H1 (cell line): ENCODE data around the gene OPRD1. TPM values are rescaled to one million over a fixed set of nuclear protein-coding genes. Genes with fewer than 3 reads are reported as not detected.
A peak's percentile ranks its signal among the peaks of the same experiment; 100 is the strongest.
"Not testable (repeated sequence)": the region's sequence is repeated elsewhere in the genome, so short reads cannot be mapped to it uniquely, and the experiment has no call there.

Experiments
- CTCF ChIA-PET: fragments of 300-600 bp; sonication (Branson Sonifier 250); formaldehyde crosslinking; loops from one replicate; lab custom pipeline; 2021; ENCODE audit not compliant: partially characterized antibody; lab: Charles Lee
- POLR2A ChIA-PET: fragments of 300-600 bp; sonication (Branson Sonifier 250); formaldehyde crosslinking; loops from one replicate; lab custom pipeline; 2021; ENCODE audit warnings: inconsistent platforms; ENCODE audit not compliant: partially characterized antibody; lab: Charles Lee
- DNase-seq, 2 experiments: peaks; one replicate each; pipeline versions ENCODE4 v3.0.0 to v3.0.0-alpha.2; 2010 to 2022; ENCODE audit warnings: low spot score in 2 of 2, low read depth in 1 of 2, mixed read lengths in 1 of 2
- FAIRE-seq: peaks from 2 replicates; lab custom pipeline; 2011; peaks lifted over from hg19 to GRCh38; lab: Jason Lieb, UNC
- H2AFZ ChIP-seq: 2 replicates; pipeline ENCODE4 v1.8.1; 2012; ENCODE audit warnings: low read length, inconsistent platforms
- H2AK5ac ChIP-seq: 2 replicates; pipeline ENCODE4 v1.6.1; 2013; ENCODE audit warnings: low read depth, low read length
- H2BK120ac ChIP-seq: replicated peaks from 2 replicates; pipeline ENCODE3; 2013; ENCODE audit warnings: low read depth, low read length, inconsistent platforms
- H2BK12ac ChIP-seq: 2 replicates; pipeline ENCODE4 v1.6.1; 2013; ENCODE audit warnings: low read depth, low read length
- H2BK15ac ChIP-seq: 2 replicates; pipeline ENCODE4 v1.6.1; 2013; ENCODE audit warnings: low read length
- H2BK20ac ChIP-seq: 2 replicates; pipeline ENCODE4 v1.6.1; 2013; ENCODE audit warnings: low read length
- H2BK5ac ChIP-seq: 2 replicates; pipeline ENCODE4 v1.6.1; 2013; ENCODE audit warnings: low read depth, low read length
- H3K14ac ChIP-seq: 2 replicates; pipeline ENCODE4 v1.6.1; 2013; ENCODE audit warnings: inconsistent platforms; ENCODE audit not compliant: insufficient read length
- H3K18ac ChIP-seq: 2 replicates; pipeline ENCODE4 v1.6.1; 2013; ENCODE audit warnings: low read length; ENCODE audit errors: extremely low read depth
- H3K23ac ChIP-seq: 2 replicates; pipeline ENCODE4 v1.6.1; 2013; ENCODE audit warnings: inconsistent platforms; ENCODE audit not compliant: insufficient read length
- H3K23me2 ChIP-seq: 2 replicates; pipeline ENCODE4 v1.6.1; 2013; ENCODE audit warnings: low read depth, low read length
- H3K27ac ChIP-seq: 2 replicates; pipeline ENCODE4 v1.6.1; 2011; ENCODE audit warnings: low read depth, low read length, inconsistent platforms
- H3K27me3 ChIP-seq, 4 experiments: replicated peaks in 1 of 4; 1 replicate in 1 of 4; 2 replicates in 3 of 4; pipeline versions ENCODE4 v1.6.1 to v1.8.1; 2011 to 2013; ENCODE audit warnings: low read length in 3 of 4, mild to moderate bottlenecking in 3 of 4, inconsistent platforms in 2 of 4, mixed read lengths in 2 of 4, moderate library complexity in 1 of 4; ENCODE audit not compliant: control insufficient read depth in 3 of 4, insufficient read depth in 3 of 4; ENCODE audit errors: extremely low read depth in 1 of 4
- H3K36me3 ChIP-seq, 4 experiments: 2 replicates each; pipeline versions ENCODE4 v1.6.1 to v1.8.1; 2011 to 2013; ENCODE audit warnings: mild to moderate bottlenecking in 4 of 4, low read length in 3 of 4, moderate library complexity in 2 of 4, control low read depth in 1 of 4, inconsistent platforms in 1 of 4; ENCODE audit not compliant: insufficient read depth in 4 of 4, control insufficient read depth in 2 of 4
- H3K4ac ChIP-seq: replicated peaks from 2 replicates; pipeline ENCODE3; 2013; ENCODE audit warnings: low read length, low read depth, mixed read lengths, inconsistent platforms; ENCODE audit not compliant: insufficient read length
- H3K4me1 ChIP-seq, 4 experiments: replicated peaks in 1 of 4; 1 replicate in 1 of 4; 2 replicates in 3 of 4; pipeline versions ENCODE4 v1.6.1 to v1.8.1; 2011 to 2013; ENCODE audit warnings: low read length in 3 of 4, inconsistent platforms in 2 of 4, mixed read lengths in 1 of 4; ENCODE audit not compliant: insufficient read depth in 4 of 4, control insufficient read depth in 3 of 4
- H3K4me2 ChIP-seq, 2 experiments: 2 replicates each; pipeline versions ENCODE4 v1.6.1 to v1.8.1; 2011 to 2013; ENCODE audit warnings: low read depth in 2 of 2, low read length in 2 of 2, control low read depth in 1 of 2, inconsistent platforms in 1 of 2, mild to moderate bottlenecking in 1 of 2; ENCODE audit not compliant: insufficient read depth in 1 of 2
- H3K4me3 ChIP-seq, 4 experiments: fragments of 200-600, 300-600 bp in 1 of 4; sonication (generic), shearing (Covaris generic), sonication (Bioruptor Twin) in 1 of 4; 2 replicates each; pipeline versions ENCODE4 v1.5.1 to v1.8.1; 2011 to 2016; ENCODE audit warnings: low read length in 4 of 4, low read depth in 3 of 4, control low read depth in 2 of 4, inconsistent platforms in 2 of 4, mild to moderate bottlenecking in 2 of 4, mixed read lengths in 1 of 4, moderate library complexity in 1 of 4; ENCODE audit not compliant: insufficient read depth in 2 of 4; ENCODE audit errors: extremely low read depth in 1 of 4
- H3K56ac ChIP-seq: replicated peaks from 2 replicates; pipeline ENCODE3; 2013; ENCODE audit warnings: low read depth, mild to moderate bottlenecking, mixed read lengths, low read length, inconsistent platforms; ENCODE audit not compliant: insufficient read length
- H3K79me1 ChIP-seq: 2 replicates; pipeline ENCODE4 v1.6.1; 2013; ENCODE audit warnings: low read depth, low read length, control low read depth
- H3K79me2 ChIP-seq, 2 experiments: 2 replicates each; pipeline versions ENCODE4 v1.6.1 to v1.8.1; 2012 to 2013; ENCODE audit warnings: low read length in 2 of 2, mild to moderate bottlenecking in 2 of 2, inconsistent platforms in 1 of 2; ENCODE audit not compliant: insufficient read depth in 2 of 2, control insufficient read depth in 1 of 2
- H3K9ac ChIP-seq, 4 experiments: replicated peaks in 1 of 4; 1 replicate in 1 of 4; 2 replicates in 3 of 4; pipeline versions ENCODE4 v1.6.1 to v1.8.1; 2011 to 2013; ENCODE audit warnings: low read depth in 3 of 4, low read length in 3 of 4, control low read depth in 2 of 4, mild to moderate bottlenecking in 2 of 4, moderate library complexity in 2 of 4, inconsistent platforms in 1 of 4; ENCODE audit errors: extremely low read depth in 1 of 4
- H3K9me3 ChIP-seq, 2 experiments: 2 replicates each; pipeline versions ENCODE4 v1.6.1 to v1.8.1; 2012 to 2013; ENCODE audit warnings: mild to moderate bottlenecking in 2 of 2, moderate library complexity in 2 of 2, control low read depth in 1 of 2, inconsistent platforms in 1 of 2, low read depth in 1 of 2, low read length in 1 of 2, mixed read lengths in 1 of 2; ENCODE audit not compliant: insufficient read depth in 2 of 2
- H4K20me1 ChIP-seq, 2 experiments: replicated peaks in 1 of 2; 2 replicates each; pipeline versions ENCODE3 to v1.8.1; 2011 to 2013; ENCODE audit warnings: inconsistent platforms in 2 of 2, low read length in 2 of 2, mild to moderate bottlenecking in 1 of 2; ENCODE audit not compliant: insufficient read depth in 2 of 2, control insufficient read depth in 1 of 2
- H4K5ac ChIP-seq: 2 replicates; pipeline ENCODE4 v1.6.1; 2013; ENCODE audit warnings: low read length, low read depth, mixed read lengths, inconsistent platforms; ENCODE audit not compliant: insufficient read length
- H4K8ac ChIP-seq: 2 replicates; pipeline ENCODE4 v1.8.0; 2013; ENCODE audit warnings: mild to moderate bottlenecking, moderate library complexity, low read length, inconsistent platforms; ENCODE audit not compliant: insufficient read depth; ENCODE audit errors: extremely low read depth
- H4K91ac ChIP-seq: replicated peaks from 2 replicates; pipeline ENCODE3; 2013; ENCODE audit warnings: low read length, mixed read lengths, inconsistent platforms; ENCODE audit not compliant: insufficient read length
- KDM1A ChIP-seq: fragments of 200-600, 300-600 bp; sonication (generic); IDR thresholded peaks from 2 replicates; pipeline ENCODE4 v1.7.1; 2016; ENCODE audit warnings: mild to moderate bottlenecking, low read length, borderline replicate concordance
- WGBS, 2 experiments: shearing (Covaris generic) in 1 of 2; methylation state at CpG; one replicate each; pipeline versions ENCODE4 v1.1.6 to v1.1.7; 2013 to 2015; ENCODE audit warnings: low lambda C conversion rate in 2 of 2, mixed read lengths in 2 of 2, inconsistent platforms in 1 of 2, low coverage in 1 of 2, missing lambda C conversion rate in 1 of 2; ENCODE audit not compliant: insufficient replicate concordance in 2 of 2, insufficient coverage in 1 of 2, insufficient read length in 1 of 2; ENCODE audit errors: extremely low coverage in 1 of 2, missing lambda C conversion rate in 1 of 2; 5-methylcytosine and 5-hydroxymethylcytosine counted together
- polyA plus RNA-seq, 7 experiments: library from polyadenylated mRNA; depleted of rRNA in 3 of 7; stranded (reverse) in 5 of 7; unstranded in 2 of 7; fragments of >200 nt in 5 of 7; fragments of 200-250 nt in 2 of 7; gene quantifications; 1 replicate in 5 of 7; 2 replicates in 1 of 7; 4 replicates in 1 of 7; pipeline versions ENCODE4 v1.2.1 to v1.2.3, GENCODE V29; 2011 to 2013; ENCODE audit warnings: missing spikeins in 2 of 7, mixed read lengths in 2 of 7
- total RNA-seq: library from RNA; stranded (reverse); fragmentation: NEBNext Ultra II Directional; extraction: Animal tissue kit (Norgen Biotek cat#: 25700); gene quantifications from 2 replicates; pipeline ENCODE4 v1.2.1, GENCODE V29; 2021

The OPRD1 gene
- total and polyA plus RNA-seq, 2 of the 8 experiments (the other 6 are each of a cell fraction or from before 2014, with no cell fraction given): 2.6 to 3.7 TPM

- H3K79me2 ChIP-seq, H3K14ac ChIP-seq, H2BK15ac ChIP-seq, POLR2A ChIA-PET, H3K27ac ChIP-seq, H3K4ac ChIP-seq, H4K8ac ChIP-seq, H4K20me1 ChIP-seq, H3K4me1 ChIP-seq, H3K56ac ChIP-seq, H3K4me2 ChIP-seq, H2BK120ac ChIP-seq, H3K4me3 ChIP-seq, H3K9ac ChIP-seq, H3K79me1 ChIP-seq, H2BK20ac ChIP-seq, H3K18ac ChIP-seq, H3K23ac ChIP-seq, H3K23me2 ChIP-seq, FAIRE-seq, H2BK5ac ChIP-seq: not testable (repeated sequence)
- CTCF ChIA-PET: interaction anchor here (0.6 to 8.7 kb wide), 6 partner anchors 13 to 90 kb away, joined by 3 to 106 read pairs (median 6); no protein-coding TSS in a partner anchor
- 93% methylated on average over 2 of the region's 2 CpGs; no CpG with 5 or more reads in 1 of the 2 experiments for WGBS, 2 experiments
- 0 out of 2 replicates have a peak, but pooled peaks have one; percentile 13 for TF ChIP-seq KDM1A
- TF ChIP-seq, all 59 proteins: peak for 1; not testable (repeated sequence) for 58
- not testable (repeated sequence) for H4K5ac ChIP-seq, H2AFZ ChIP-seq, H2BK12ac ChIP-seq, H2AK5ac ChIP-seq, H4K91ac ChIP-seq, DNase-seq, H3K27me3 ChIP-seq, H3K9me3 ChIP-seq, H3K36me3 ChIP-seq
These were observed 20.0 kb upstream of the OPRD1 start for GRCh38 chr1:28791929-28792328.
